PC-9 (cell line): ENCODE measurements around the gene AADAT. TPM values are rescaled to one million over a fixed set of nuclear protein-coding genes. Genes with fewer than 3 reads are reported as not detected.
A peak's percentile ranks its signal among the peaks of the same experiment; 100 is the strongest.

Experiments used
- BruUV-seq: library from RNA; stranded (reverse); fragments of 400-500 nt; replicated peaks from 2 replicates; lab custom pipeline; 2021; lab: Mats Ljungman, UMichigan
- CTCF ChIA-PET: fragments of 300-600 bp; sonication (Branson Sonifier 250); formaldehyde crosslinking; loops from one replicate; lab custom pipeline; 2022; ENCODE audit warnings: antibody characterized with exemption; lab: Charles Lee
- POLR2A ChIA-PET: fragments of 300-600 bp; sonication (Branson Sonifier 250); formaldehyde crosslinking; loops from one replicate; lab custom pipeline; 2022; ENCODE audit warnings: antibody characterized with exemption; ENCODE audit not compliant: unreplicated experiment; lab: Charles Lee
- DNase-seq, 2 experiments: peaks; one replicate each; pipeline versions ENCODE4 v3.0.0 to v3.0.0-alpha.2; 2015 to 2022; ENCODE audit warnings: mixed read lengths in 1 of 2
- H2AFZ ChIP-seq: fragments of 200-600 bp; sonication (generic); 2 replicates; pipeline ENCODE4 v1.8.1; 2017; ENCODE audit warnings: antibody characterized with exemption
- H3F3A ChIP-seq: fragments of 200-600 bp; sonication (generic); 2 replicates; pipeline ENCODE4 v1.8.1; 2017; ENCODE audit warnings: antibody characterized with exemption, mild to moderate bottlenecking, low read depth; ENCODE audit not compliant: insufficient read depth
- H3K27ac ChIP-seq: fragments of 200-600 bp; sonication (generic); 2 replicates; pipeline ENCODE4 v1.6.1; 2016; ENCODE audit warnings: mixed run types
- H3K27me3 ChIP-seq: fragments of 200-600 bp; sonication (generic); 2 replicates; pipeline ENCODE4 v1.6.1; 2016; ENCODE audit warnings: low read depth, mixed run types; ENCODE audit not compliant: insufficient read depth
- H3K36me3 ChIP-seq: fragments of 200-600 bp; sonication (generic); 2 replicates; pipeline ENCODE4 v1.6.1; 2016; ENCODE audit warnings: low read depth, mixed run types
- H3K4me1 ChIP-seq: fragments of 200-600 bp; sonication (generic); replicated peaks from 2 replicates; pipeline ENCODE4 v1.6.1; 2016; ENCODE audit warnings: mixed run types; ENCODE audit not compliant: insufficient read depth
- H3K4me2 ChIP-seq: fragments of 200-600 bp; sonication (generic); 2 replicates; pipeline ENCODE4 v1.6.1; 2017; ENCODE audit warnings: mixed run types
- H3K4me3 ChIP-seq: fragments of 200-600 bp; sonication (generic); 2 replicates; pipeline ENCODE4 v1.6.1; 2016; ENCODE audit warnings: mixed run types
- H3K79me2 ChIP-seq: fragments of 200-600 bp; sonication (generic); 2 replicates; pipeline ENCODE4 v1.6.1; 2017; ENCODE audit warnings: low read depth, mixed run types
- H3K9me2 ChIP-seq: fragments of 200-600 bp; sonication (generic); 2 replicates; pipeline ENCODE4 v1.8.1; 2017; ENCODE audit warnings: mild to moderate bottlenecking; ENCODE audit not compliant: insufficient read depth
- H3K9me3 ChIP-seq: fragments of 200-600 bp; sonication (generic); 2 replicates; pipeline ENCODE4 v1.8.1; 2016; ENCODE audit warnings: low read depth; ENCODE audit not compliant: insufficient read depth
- H4K20me1 ChIP-seq: fragments of 200-600 bp; sonication (generic); 2 replicates; pipeline ENCODE4 v1.8.1; 2017; ENCODE audit not compliant: insufficient read depth
- CTCF ChIP-seq: fragments of 200-600 bp; sonication (generic); conservative IDR thresholded peaks from 2 replicates; pipeline ENCODE4 v1.6.1; 2017; ENCODE audit warnings: mixed run types, antibody characterized with exemption, mild to moderate bottlenecking, moderate library complexity
- EZH2 ChIP-seq: fragments of 200-600 bp; sonication (generic); IDR thresholded peaks from 2 replicates; pipeline ENCODE4 v1.8.0; 2017; ENCODE audit warnings: antibody characterized with exemption, low read depth
- intact Hi-C: fragments of 100-400 bp; cut with micrococcal nuclease; formaldehyde crosslinking; loops from one replicate; pipeline ENCODE4 v1.10.0; 2022; ENCODE audit not compliant: unreplicated experiment
- total RNA-seq: library from RNA; stranded (reverse); gene quantifications from 2 replicates; pipeline ENCODE4 v1.2.3, GENCODE V29; 2021

The AADAT gene
- total RNA-seq, 1 experiment from 2014 or later: 2.6 TPM

DNA sequence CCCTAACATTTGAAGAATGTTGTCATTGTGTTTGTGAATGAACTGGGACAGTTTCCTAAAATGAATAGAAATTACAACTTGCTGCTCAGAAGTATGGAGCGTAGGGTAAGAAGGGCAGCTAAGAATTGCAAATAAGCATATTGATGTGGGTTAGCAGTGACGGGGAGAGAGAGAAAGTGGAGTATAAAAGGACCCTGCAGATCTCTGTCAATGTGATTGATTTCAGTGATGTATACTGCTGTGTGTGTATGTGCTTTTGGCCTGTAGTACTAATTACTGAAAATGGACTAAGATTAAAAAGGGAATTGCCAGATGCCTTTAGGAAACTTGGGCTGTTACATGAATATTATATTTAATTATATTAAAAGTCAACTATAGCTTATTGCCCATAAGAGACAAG is 55.8 kb downstream of the AADAT start:
- BruUV-seq: no TSS peak

DNA sequence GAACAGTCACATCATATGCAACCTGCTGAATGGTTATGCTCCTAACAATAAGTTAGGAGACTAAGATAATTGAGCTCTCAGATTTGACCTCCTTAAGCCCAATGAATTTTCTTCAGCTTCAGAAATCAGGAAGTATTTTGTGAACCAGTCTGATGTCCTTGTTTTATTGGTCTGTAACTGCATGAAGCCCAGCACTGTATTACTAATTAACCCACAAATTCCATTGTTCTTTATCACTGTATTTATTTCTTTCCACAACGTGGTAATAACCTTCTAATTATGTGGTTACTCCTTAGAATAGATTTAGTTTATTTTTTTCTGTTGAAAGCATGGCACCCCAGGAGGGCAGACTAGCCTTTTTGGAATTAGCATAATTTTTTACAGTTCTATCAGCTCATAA is 59.6 kb downstream of the AADAT start:
- BruUV-seq: no TSS peak
- Histone ChIP-seq H3K4me2 (no peak overlapping the region), H3K27ac (no peak overlapping the region), H3K9me3 (peaks cover 6% of the 10 kb centered on the region; the same call in 1 of the 2 replicates), H4K20me1 (no peaks in the 10 kb centered on the region), H3K79me2 (no peaks in the 10 kb centered on the region), H3F3A (0 out of 2 replicates have a peak, but pooled peaks cover 3% of the 10 kb centered on the region), H3K4me3 (no peak overlapping the region), H3K36me3 (no peaks in the 10 kb centered on the region), H3K9me2 (no peaks in the 10 kb centered on the region), H3K4me1 (no peaks in the 10 kb centered on the region), H3K27me3 (no peaks in the 10 kb centered on the region), H2AFZ (no peak overlapping the region)
- TF ChIP-seq EZH2 (no peak), CTCF (no peak)
- intact Hi-C loops: no loop called here
- no peak for DNase-seq
- ChIA-PET CTCF (no interaction called here), POLR2A (no interaction called here)

More for the DNA sequence above, 55.8 kb downstream of the AADAT start:
- Histone ChIP-seq H3K9me2 (no peaks in the 10 kb centered on the region), H3K27ac (no peak overlapping the region), H3F3A (no peaks in the 10 kb centered on the region), H3K9me3 (no peaks in the 10 kb centered on the region), H3K36me3 (no peaks in the 10 kb centered on the region), H3K4me1 (no peaks in the 10 kb centered on the region), H3K4me2 (no peak overlapping the region), H4K20me1 (no peaks in the 10 kb centered on the region), H2AFZ (no peak overlapping the region), H3K79me2 (no peaks in the 10 kb centered on the region), H3K4me3 (no peak overlapping the region), H3K27me3 (no peaks in the 10 kb centered on the region)
- no peak for TF ChIP-seq EZH2
- no peak for TF ChIP-seq CTCF
- POLR2A ChIA-PET: no interaction called here
- intact Hi-C loops: no loop called here
- DNase-seq: no peak
- CTCF ChIA-PET: no interaction called here

DNA sequence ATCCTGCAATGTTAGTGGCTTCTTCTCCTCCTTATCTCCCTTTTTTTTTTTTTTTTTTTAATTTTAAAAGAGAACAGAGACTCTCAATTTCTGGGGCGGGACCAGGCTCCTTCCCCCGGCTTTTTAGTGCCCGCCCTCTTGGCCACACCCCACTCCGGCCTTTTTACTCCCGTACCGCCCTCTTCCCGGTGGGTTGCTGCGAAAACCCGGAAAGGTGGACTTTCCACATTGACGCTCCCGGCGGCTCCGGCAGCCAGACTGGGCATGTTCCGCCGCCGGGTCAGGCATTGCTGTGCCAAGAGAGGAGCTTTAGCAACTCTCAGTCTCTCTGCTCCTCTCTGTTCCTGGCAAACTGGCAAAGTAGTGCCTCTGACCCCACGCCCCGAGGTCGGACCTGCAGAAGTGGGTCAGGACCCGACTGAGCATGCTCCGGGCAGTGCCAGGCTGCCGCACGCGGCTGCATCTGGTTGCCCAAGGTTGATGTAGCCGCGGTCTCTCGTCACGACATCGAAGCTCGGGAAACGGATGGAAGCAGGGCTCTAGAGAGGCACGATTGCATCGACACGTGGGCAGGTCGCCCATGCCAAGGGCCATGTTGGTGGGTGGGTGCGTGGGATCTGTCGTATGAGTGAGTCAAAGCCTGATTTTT is 62.5 kb downstream of the AADAT start:
- ChIA-PET POLR2A (no interaction called here), CTCF (no interaction called here)

More for the DNA sequence above, 62.5 kb downstream of the AADAT start:
- H3K27me3 ChIP-seq: no peaks in the 10 kb centered on the region
- TF ChIP-seq CTCF: no peak
- TF ChIP-seq EZH2: no peak
- H3K4me2 ChIP-seq: peak overlapping the region; percentile 90
- H3K27ac ChIP-seq: peak overlapping the region; percentile 50; the same call in 1 of the 2 replicates
- no peaks in the 10 kb centered on the region for H3K79me2 ChIP-seq
- H3K36me3 ChIP-seq: no peaks in the 10 kb centered on the region
- no peaks in the 10 kb centered on the region for H4K20me1 ChIP-seq
- H3K9me2 ChIP-seq: no peaks in the 10 kb centered on the region
- intact Hi-C loops: loop anchor here (2.0 to 5.0 kb wide), 3 partner anchors 85 to 415 kb away; partner anchors contain the start of gene NEK1
- BruUV-seq: no TSS peak
- peak overlapping the region; percentile 97 for H2AFZ ChIP-seq
- 0 out of 2 replicates have a peak, but pooled peaks cover 3% of the 10 kb centered on the region for H3F3A ChIP-seq
- no peaks in the 10 kb centered on the region for H3K4me1 ChIP-seq
- H3K4me3 ChIP-seq: peak overlapping the region; percentile 75; the same call in 1 of the 2 replicates
- peaks cover 6% of the 10 kb centered on the region; the same call in 1 of the 2 replicates for H3K9me3 ChIP-seq
- peak; percentile 63 to 92 for DNase-seq
